NCI-H748 (cell line): ENCODE results near the gene ALK.
"Not testable (repeated sequence)": the region's sequence is repeated elsewhere in the genome, so short reads cannot be mapped to it uniquely, and the experiment has no call there.

ENCODE experiments used
- DNase-seq: peaks from one replicate; lab custom pipeline; 2025; ENCODE audit not compliant: unreplicated experiment; lab: John Stamatoyannopoulos, UW

The ALK gene

GRCh38 chr2:29761278-29761677 is 160.1 kb downstream of the ALK start:
- no peak for DNase-seq

GRCh38 chr2:29760008-29760407 is 161.4 kb downstream of the ALK start:
- no peak for DNase-seq

GRCh38 chr2:29759360-29759759 is 162.0 kb downstream of the ALK start:
- no peak for DNase-seq

GRCh38 chr2:29755829-29756228 is 165.6 kb downstream of the ALK start:
- DNase-seq: no peak

GRCh38 chr2:29755233-29755632 is 166.2 kb downstream of the ALK start:
- no peak for DNase-seq

- DNase-seq: no peak
Observed at GRCh38 chr2:29753671-29754444, 167.5 kb downstream of the ALK start.

GRCh38 chr2:29751390-29751789 is 170.0 kb downstream of the ALK start:
- DNase-seq: no peak

GRCh38 chr2:29750463-29750862 is 170.9 kb downstream of the ALK start:
- not testable (repeated sequence) for DNase-seq

- no peak for DNase-seq
Observed at GRCh38 chr2:29749843-29750242, 171.5 kb downstream of the ALK start.

- no peak for DNase-seq
Observed at GRCh38 chr2:29749041-29749440, 172.3 kb downstream of the ALK start.

- DNase-seq: no peak
Observed at GRCh38 chr2:29747786-29748470, 173.5 kb downstream of the ALK start.

- DNase-seq: no peak
Observed at GRCh38 chr2:29744976-29745375, 176.4 kb downstream of the ALK start.

GRCh38 chr2:29743516-29743915 is 177.9 kb downstream of the ALK start:
- DNase-seq: no peak

GRCh38 chr2:29742656-29743055 is 178.7 kb downstream of the ALK start:
- DNase-seq: no peak

GRCh38 chr2:29741132-29741531 is 180.3 kb downstream of the ALK start:
- no peak for DNase-seq

- no peak for DNase-seq
Observed at GRCh38 chr2:29733965-29734364, 187.4 kb downstream of the ALK start.

- DNase-seq: no peak
Observed at GRCh38 chr2:29733213-29733612, 188.2 kb downstream of the ALK start.

GRCh38 chr2:29731948-29732347 is 189.4 kb downstream of the ALK start:
- no peak for DNase-seq

- DNase-seq: no peak
Observed at GRCh38 chr2:29729932-29730331, 191.5 kb downstream of the ALK start.

GRCh38 chr2:29729401-29729800 is 192.0 kb downstream of the ALK start:
- no peak for DNase-seq

- DNase-seq: no peak
Observed at GRCh38 chr2:29726976-29727375, 194.4 kb downstream of the ALK start.

GRCh38 chr2:29725610-29726009 is 195.8 kb downstream of the ALK start:
- DNase-seq: no peak

- no peak for DNase-seq
Observed at GRCh38 chr2:29724282-29724681, 197.1 kb downstream of the ALK start.
